HG02840 (cell line): ENCODE results near the gene NDUFAF5.

Experiments used
- ATAC-seq: cut with Tn5 transposase; IDR thresholded peaks from one replicate; pipeline ENCODE4 v1.9.1; 2021; ENCODE audit warnings: mild to moderate bottlenecking, moderate library complexity, moderate number of reproducible peaks; ENCODE audit not compliant: unreplicated experiment, low FRiP score

NDUFAF5 gene

DNA sequence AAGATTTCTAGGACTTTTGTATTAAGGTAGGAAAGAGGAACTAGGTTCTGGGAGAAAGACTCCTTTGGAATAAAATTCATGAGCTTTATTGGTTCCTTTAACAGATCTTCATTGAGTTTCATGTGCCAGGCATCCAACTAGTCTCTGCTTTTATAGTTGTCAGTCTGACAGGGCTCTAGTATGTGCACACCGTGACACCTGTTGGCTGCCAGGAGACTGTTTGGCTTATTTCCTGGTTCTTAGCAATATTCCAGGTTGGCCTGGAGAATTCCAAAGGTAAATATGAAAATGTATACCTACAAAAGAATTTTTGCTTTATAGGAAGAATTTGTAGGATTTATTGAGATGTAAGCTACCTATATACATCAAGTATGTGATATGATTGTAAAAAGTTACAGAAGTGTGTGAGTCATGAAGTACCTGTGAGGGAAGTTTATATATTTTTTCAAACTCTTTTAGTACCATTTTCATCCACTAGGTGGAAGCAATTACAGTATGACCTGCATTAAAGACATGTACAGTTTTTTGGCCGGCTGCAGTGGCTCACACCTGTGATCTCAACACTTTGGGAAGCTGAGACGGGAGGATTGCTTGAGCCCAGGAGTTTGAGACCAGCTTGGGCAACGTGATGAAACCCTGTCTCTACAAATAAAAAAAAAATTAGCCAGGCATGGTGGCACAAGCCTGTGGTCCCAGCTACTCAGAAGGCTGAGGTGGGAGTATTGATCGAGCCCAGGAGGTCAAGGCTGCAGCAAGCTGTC lies 35.2 kb downstream of the NDUFAF5 start:
- ATAC-seq: peak; percentile 77

DNA sequence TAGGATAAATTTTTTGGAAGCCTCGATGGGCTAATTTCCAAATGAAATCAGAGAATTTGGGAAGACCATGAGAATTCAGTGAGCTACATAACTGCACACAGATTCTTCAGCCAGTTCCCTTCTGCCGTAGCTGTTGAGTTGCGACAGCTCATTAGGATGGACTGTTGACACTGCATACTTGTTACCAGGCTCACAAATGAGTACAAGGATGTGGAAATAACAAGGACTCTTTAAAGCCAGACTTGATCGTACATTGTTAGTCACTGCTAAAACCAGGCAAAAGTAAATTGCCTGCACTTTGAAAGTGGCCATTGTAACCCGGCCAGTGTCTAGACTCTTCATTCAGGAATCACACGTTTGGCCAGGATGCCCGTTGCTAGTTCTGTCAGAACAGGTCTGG lies 37.0 kb downstream of the NDUFAF5 start:
- no peak for ATAC-seq

DNA sequence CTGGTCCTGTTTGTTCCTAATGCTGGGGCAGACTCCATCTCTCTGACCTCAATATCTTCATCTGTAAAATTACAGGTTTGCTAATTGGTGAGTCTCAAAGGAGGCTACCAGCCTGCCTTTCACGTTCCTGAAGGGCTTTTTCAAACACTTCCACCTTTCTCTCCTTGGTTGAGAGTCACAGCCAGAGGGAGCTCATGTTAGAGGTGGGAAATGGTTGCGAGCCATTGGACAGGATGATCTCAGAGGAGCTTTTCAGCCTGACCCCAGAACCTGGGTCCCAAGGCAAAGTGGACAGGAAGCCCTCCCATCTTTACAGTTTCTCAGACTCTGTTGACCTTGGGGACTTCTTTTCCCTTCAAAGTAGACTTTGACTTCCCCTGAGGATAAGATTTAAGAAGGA lies 37.6 kb downstream of the NDUFAF5 start:
- no peak for ATAC-seq

DNA sequence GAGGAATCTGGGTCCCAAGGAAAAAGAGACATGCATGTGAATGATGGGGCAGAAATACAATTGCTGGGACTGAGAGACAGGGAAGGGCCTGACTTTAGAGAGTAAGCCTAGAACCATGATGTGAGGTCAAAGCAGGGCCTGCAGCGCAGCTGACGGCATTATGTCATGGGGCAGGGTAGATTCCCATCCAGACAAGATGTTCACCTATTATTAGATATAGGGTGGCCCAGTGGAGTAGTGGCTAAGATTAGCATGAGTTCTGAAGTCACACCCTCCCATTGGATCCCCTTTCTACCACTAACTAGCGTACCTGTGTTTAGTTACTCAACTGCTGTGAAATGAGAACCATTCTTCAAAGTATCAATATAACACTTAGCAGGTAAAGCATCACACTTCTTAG lies 39.6 kb downstream of the NDUFAF5 start:
- no peak for ATAC-seq

DNA sequence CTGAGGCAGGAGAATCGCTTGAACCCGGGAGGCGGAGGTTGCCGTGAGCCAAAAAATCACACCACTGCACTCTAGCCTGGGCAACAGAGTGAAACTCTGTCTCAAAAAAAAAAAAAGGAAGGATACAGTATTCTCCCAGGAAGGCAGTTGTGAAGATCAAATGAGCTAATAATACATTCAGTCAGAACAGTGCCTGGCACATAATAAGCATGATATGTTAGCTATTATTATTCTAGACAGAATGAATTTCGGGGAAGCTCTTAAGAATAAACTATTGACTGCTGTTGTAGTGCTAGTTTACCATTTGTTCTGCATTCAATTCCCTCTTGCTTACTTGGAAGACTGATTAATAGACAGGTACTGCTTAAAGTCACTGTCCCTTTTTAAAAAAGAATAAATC lies 40.6 kb downstream of the NDUFAF5 start:
- no peak for ATAC-seq

DNA sequence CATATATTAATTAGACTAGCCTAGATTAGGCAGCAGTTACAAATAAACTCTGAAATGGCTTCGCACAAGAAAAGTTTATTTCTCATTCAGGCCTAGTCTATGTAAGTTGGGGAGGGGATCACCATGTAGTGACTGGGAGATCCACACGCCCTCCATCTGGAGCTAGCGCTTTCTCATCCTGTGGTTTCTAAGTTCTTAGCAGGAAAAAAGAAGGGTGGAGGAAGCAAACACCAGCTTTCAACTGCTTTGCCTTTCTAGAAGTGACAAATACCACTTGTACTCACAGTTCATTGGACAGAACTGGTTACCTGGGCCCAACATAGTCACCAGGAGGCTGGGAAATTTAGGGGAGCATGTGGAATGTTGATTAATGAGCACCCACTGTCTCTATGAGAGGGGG lies 46.6 kb downstream of the NDUFAF5 start:
- no peak for ATAC-seq

DNA sequence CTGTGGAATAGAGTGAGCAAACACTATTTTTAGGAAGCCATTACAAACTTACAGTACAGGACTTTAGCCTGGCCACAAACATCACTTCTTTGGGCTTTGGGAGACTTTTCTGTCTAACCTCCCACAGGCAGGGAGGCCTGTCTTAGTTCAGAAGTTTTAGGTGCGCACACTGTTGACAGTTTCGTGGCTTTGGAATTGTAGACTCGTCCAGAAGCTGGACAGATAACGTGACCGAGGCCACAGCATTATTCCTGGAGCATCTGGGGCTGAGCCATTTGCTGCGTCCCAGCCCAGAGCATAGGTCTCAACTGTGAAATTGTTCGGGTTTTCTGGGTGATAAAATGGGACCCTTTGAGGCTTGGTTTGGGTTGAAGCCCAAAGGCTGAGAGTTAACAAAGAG lies 53.8 kb downstream of the NDUFAF5 start:
- no peak for ATAC-seq

DNA sequence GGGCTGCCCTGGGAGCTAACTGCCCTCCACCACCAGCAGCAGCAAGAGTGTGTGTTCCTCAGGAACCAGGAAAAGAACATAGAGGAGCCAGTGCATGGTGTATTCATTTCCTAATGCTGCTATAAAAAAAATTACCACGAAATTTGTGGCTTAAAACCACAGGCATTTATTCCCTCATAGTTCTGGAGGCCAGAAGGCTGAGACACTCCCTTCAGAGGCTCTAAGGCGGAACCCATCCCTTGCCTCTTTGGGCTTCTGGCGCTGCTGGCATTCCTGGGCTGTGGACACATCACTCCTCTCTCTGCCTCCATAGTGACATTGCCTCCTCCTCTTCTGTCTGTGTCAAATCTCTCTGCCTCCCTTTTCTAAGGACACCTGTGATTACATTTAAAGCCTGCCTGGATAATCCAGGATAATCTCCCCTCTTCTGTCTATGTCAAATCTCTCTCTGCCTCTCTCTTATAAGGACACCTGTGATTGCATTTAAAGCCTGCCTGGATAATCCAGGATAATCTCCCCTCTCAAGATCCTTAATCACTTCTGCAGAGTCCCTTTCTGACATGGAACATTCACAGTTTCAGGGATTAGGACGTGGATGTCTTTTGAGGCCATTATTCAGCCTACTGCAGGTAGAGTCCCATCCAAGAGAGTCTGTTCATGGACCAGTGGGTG lies 54.7 kb downstream of the NDUFAF5 start:
- ATAC-seq: no peak

DNA sequence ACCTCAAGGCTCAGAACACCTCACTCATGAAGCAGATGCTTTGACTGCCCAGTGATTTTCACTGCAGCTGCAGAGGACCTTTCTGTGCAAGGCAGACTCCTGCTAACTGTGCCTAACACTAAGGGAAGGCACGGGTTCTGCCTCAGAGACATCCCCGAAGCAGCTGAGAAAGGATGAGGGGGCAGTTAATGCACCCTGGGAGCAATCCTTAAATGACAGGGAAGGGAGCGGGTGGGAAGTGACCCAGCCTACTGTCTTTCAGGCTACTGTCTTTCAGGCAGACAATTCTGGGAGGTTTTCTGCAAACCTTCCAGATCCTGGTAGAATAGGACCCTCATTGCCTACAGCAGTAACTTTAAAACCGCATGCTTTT lies 55.3 kb downstream of the NDUFAF5 start:
- ATAC-seq: no peak

DNA sequence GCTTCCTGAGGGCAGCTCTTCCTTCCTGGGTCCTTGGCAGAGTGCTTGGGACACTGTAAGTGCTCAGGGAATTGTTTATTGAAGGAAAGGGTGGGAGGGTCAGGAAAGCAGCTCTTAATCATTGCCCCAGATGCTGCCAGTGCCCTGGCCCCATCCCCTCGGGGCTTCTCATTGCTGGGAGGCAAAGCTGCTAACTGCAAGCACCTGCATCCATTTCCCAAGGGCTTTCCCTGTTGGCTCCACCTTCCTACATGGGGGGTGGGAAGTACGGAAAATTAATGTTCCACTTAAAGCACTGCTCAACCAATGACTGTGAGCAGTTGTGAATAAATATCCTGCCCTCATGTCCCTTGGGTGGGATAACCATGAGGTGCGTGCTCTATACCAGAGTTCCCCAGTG lies 56.4 kb downstream of the NDUFAF5 start:
- ATAC-seq: no peak

GRCh38 chr20:13844296-13844695 lies 59.5 kb downstream of the NDUFAF5 start:
- ATAC-seq: no peak

GRCh38 chr20:13851279-13851678 lies 66.5 kb downstream of the NDUFAF5 start:
- no peak for ATAC-seq

- no peak for ATAC-seq
These were observed 67.5 kb downstream of the NDUFAF5 start for GRCh38 chr20:13852306-13852705.

- no peak for ATAC-seq
These were observed 70.8 kb downstream of the NDUFAF5 start for GRCh38 chr20:13855613-13856012.

DNA sequence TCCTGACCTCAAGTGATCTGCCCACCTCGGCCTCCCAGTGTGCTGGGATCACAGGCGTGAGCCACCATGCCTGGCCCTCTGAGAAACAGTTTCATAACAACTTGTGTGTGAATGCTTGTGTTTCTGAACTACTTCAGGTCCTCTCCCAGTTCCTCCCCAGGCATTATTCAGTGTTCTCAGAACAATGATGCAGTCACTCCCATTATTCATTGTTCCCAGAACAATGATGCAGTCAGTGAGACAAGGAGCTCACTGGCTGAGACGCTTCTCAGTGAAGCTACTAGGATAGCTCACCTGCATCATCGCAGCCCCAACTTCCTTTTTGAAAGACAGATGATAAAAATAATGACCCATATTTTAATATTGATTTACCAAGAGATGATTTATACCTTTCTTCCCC lies 71.5 kb downstream of the NDUFAF5 start:
- ATAC-seq: no peak

- ATAC-seq: no peak
These were observed 72.5 kb downstream of the NDUFAF5 start for GRCh38 chr20:13857304-13857703.

GRCh38 chr20:13857961-13858360 lies 73.1 kb downstream of the NDUFAF5 start:
- ATAC-seq: no peak

GRCh38 chr20:13858439-13858838 lies 73.6 kb downstream of the NDUFAF5 start:
- no peak for ATAC-seq

- ATAC-seq: no peak
These were observed 74.0 kb downstream of the NDUFAF5 start for GRCh38 chr20:13858871-13859270.

GRCh38 chr20:13862245-13862644 lies 77.4 kb downstream of the NDUFAF5 start:
- ATAC-seq: no peak

GRCh38 chr20:13863244-13863643 lies 78.4 kb downstream of the NDUFAF5 start:
- no peak for ATAC-seq

- no peak for ATAC-seq
These were observed 80.3 kb downstream of the NDUFAF5 start for GRCh38 chr20:13865156-13865555.
